GM12878 (cell line): Measurements from ENCODE around the gene CEP135. TPM values are rescaled to one million over a fixed set of nuclear protein-coding genes. Genes with fewer than 3 reads are reported as not detected.

Experiments used
- ATAC-seq: fragments of 200-7000 bp; cut with Tn5 transposase; 3 replicates; pipeline ENCODE4 v1.9.1; 2020; ENCODE audit warnings: mild to moderate bottlenecking, moderate library complexity
- BruUV-seq: library from RNA; stranded (reverse); fragments of 400-500 nt; replicated peaks from 2 replicates; lab custom pipeline; 2021; lab: Mats Ljungman, UMichigan
- CTCF ChIA-PET: fragments of 300-600 bp; sonication (Branson Sonifier 250); formaldehyde crosslinking; extraction: SDS; loops from one replicate; lab custom pipeline; 2021; ENCODE audit warnings: inconsistent platforms; lab: Yijun Ruan, JAX
- POLR2A ChIA-PET: fragments of 350-600 bp; formaldehyde crosslinking; extraction: SDS; loops from one replicate; lab custom pipeline; 2021; ENCODE audit warnings: inconsistent platforms; lab: Charles Lee
- RAD21 ChIA-PET: fragments of 300-600 bp; sonication (Branson Sonifier 250); formaldehyde crosslinking; loops from one replicate; lab custom pipeline; 2023; ENCODE audit warnings: antibody characterized with exemption; ENCODE audit not compliant: unreplicated experiment; lab: Charles Lee
- SMC1A ChIA-PET: fragments of 300-600 bp; sonication (Branson Sonifier 250); formaldehyde crosslinking; loops from one replicate; lab custom pipeline; 2023; ENCODE audit not compliant: unreplicated experiment, uncharacterized antibody; lab: Charles Lee
- DNase-seq: peaks from one replicate; pipeline ENCODE4 v3.0.0-alpha.2; 2011; ENCODE audit warnings: low read depth, low spot score
- FAIRE-seq: peaks from 3 replicates; lab custom pipeline; 2011; peaks lifted over from hg19 to GRCh38; lab: Jason Lieb, UNC
- H2AFZ ChIP-seq: 2 replicates; pipeline ENCODE4 v1.6.0; 2011; ENCODE audit warnings: low read depth, low read length, control low read depth; ENCODE audit not compliant: control insufficient read depth
- H3K27ac ChIP-seq: 2 replicates; pipeline ENCODE4 v1.5.1; 2011; ENCODE audit warnings: control low read depth; ENCODE audit not compliant: control insufficient read depth, insufficient read depth
- H3K27me3 ChIP-seq, 2 experiments: replicated peaks in 1 of 2; 2 replicates each; pipeline versions ENCODE4 v1.6.0 to v1.6.1; 2011; ENCODE audit warnings: low read length in 1 of 2; ENCODE audit not compliant: control insufficient read depth in 2 of 2, insufficient read depth in 2 of 2
- H3K36me3 ChIP-seq, 2 experiments: 2 replicates each; pipeline ENCODE4 v1.5.1; 2011; ENCODE audit warnings: low read length in 1 of 2; ENCODE audit not compliant: control insufficient read depth in 2 of 2, insufficient read depth in 2 of 2
- H3K4me1 ChIP-seq: 2 replicates; pipeline ENCODE4 v1.6.1; 2011; ENCODE audit warnings: mild to moderate bottlenecking, low read length, moderate library complexity, mixed read lengths; ENCODE audit not compliant: control insufficient read depth, insufficient read depth
- H3K4me2 ChIP-seq: 2 replicates; pipeline ENCODE4 v1.6.0; 2011; ENCODE audit warnings: control low read depth; ENCODE audit not compliant: control insufficient read depth, insufficient read depth
- H3K4me3 ChIP-seq: fragments of 200-600 bp; sonication (generic); 2 replicates; pipeline ENCODE4 v1.5.1; 2016
- H3K79me2 ChIP-seq: 2 replicates; pipeline ENCODE4 v1.6.0; 2011; ENCODE audit warnings: low read length; ENCODE audit not compliant: control insufficient read depth, insufficient read depth
- H3K9ac ChIP-seq: 2 replicates; pipeline ENCODE4 v1.8.0; 2011; ENCODE audit warnings: low read length, control low read depth, mixed read lengths; ENCODE audit not compliant: control insufficient read depth, insufficient read depth
- H3K9me3 ChIP-seq: replicated peaks from 3 replicates; pipeline ENCODE4 v1.5.1; 2011; ENCODE audit warnings: mild to moderate bottlenecking, low read length; ENCODE audit not compliant: control insufficient read depth, insufficient read depth
- H4K20me1 ChIP-seq: 2 replicates; pipeline ENCODE4 v1.6.0; 2011; ENCODE audit not compliant: control insufficient read depth, insufficient read depth
- WGBS: methylation state at CpG from one replicate; pipeline ENCODE4 v1.1.6; 2016; ENCODE audit warnings: low lambda C conversion rate; ENCODE audit not compliant: insufficient replicate concordance, insufficient coverage; ENCODE audit errors: missing lambda C conversion rate; 5-methylcytosine and 5-hydroxymethylcytosine counted together
- in situ Hi-C: fragments of 300-500 bp; cut with MboI; formaldehyde crosslinking; loops from 9 replicates; pipeline ENCODE4 v1.14.3; 2018; ENCODE audit warnings: mixed read lengths
- intact Hi-C: fragments of 100-400 bp; cut with micrococcal nuclease; formaldehyde crosslinking; loops from one replicate; pipeline ENCODE4 v1.14.2; 2022; ENCODE audit not compliant: unreplicated experiment
- polyA plus RNA-seq, 11 experiments: library from polyadenylated mRNA; depleted of rRNA in 4 of 11; unstranded in 6 of 11; stranded (reverse) in 5 of 11; fragments of >200 nt; fragmentation: Nextera tagmentation in 4 of 11; fragmentation: Illumina TruSeq in 1 of 11; extraction: Ambion mirVana in 4 of 11; extraction: Trizol in 1 of 11; gene quantifications; 1 replicate in 1 of 11; 2 replicates in 10 of 11; pipeline versions ENCODE4 v1.2.1 to v1.2.3, GENCODE V29; 2011 to 2016; ENCODE audit warnings: inconsistent platforms in 2 of 11, missing spikeins in 2 of 11, low read depth in 1 of 11
- total RNA-seq, 4 experiments: library from RNA; depleted of rRNA in 3 of 4; stranded (reverse); fragments of >200 nt in 3 of 4; fragmentation: Illumina TruSeq in 1 of 4; extraction: Trizol in 1 of 4; gene quantifications; 2 replicates each; pipeline versions ENCODE4 v1.2.1 to v1.2.3, GENCODE V29; 2013 to 2021
- TF ChIP-seq, protein P1 (sequence below): fragments of 450-650 bp; IDR thresholded peaks from 2 replicates; pipeline ENCODE4 v1.6.1; 2016; ENCODE audit warnings: mild to moderate bottlenecking, moderate library complexity, borderline replicate concordance
- TF ChIP-seq, protein P2 (sequence below): fragments of 450-650 bp; IDR thresholded peaks from 2 replicates; pipeline ENCODE4 v1.6.1; 2016; ENCODE audit warnings: mild to moderate bottlenecking
- TF ChIP-seq, protein P3 (sequence below): IDR thresholded peaks from 2 replicates; pipeline ENCODE4 v1.6.1; 2011; ENCODE audit warnings: borderline replicate concordance, low read depth, mild to moderate bottlenecking, moderate library complexity, low read length; ENCODE audit not compliant: insufficient read depth, poor library complexity, severe bottlenecking

Gene CEP135
- total and polyA plus RNA-seq, 10 of the 15 experiments (the other 5 are each of a cell fraction or from before 2014, with no cell fraction given): 2.9 to 13.6 (median 10.1) TPM

DNA sequence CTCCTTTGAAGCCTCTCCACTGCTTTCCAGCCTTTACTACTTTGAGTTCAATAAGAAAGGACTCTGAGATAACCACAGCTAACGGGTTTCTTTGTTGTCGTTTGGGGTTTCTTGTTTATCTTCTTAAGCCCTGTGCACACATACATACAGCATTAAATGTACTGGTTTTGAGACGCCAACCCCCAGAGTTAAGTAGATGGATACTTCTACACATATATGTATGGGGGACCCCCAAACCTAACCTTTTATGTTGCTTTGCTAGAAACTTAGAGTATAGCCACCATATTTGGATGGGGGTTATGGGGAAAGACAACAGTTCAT is 697 bp downstream of the CEP135 start (continued):
- TF ChIP-seq, protein P1, sequence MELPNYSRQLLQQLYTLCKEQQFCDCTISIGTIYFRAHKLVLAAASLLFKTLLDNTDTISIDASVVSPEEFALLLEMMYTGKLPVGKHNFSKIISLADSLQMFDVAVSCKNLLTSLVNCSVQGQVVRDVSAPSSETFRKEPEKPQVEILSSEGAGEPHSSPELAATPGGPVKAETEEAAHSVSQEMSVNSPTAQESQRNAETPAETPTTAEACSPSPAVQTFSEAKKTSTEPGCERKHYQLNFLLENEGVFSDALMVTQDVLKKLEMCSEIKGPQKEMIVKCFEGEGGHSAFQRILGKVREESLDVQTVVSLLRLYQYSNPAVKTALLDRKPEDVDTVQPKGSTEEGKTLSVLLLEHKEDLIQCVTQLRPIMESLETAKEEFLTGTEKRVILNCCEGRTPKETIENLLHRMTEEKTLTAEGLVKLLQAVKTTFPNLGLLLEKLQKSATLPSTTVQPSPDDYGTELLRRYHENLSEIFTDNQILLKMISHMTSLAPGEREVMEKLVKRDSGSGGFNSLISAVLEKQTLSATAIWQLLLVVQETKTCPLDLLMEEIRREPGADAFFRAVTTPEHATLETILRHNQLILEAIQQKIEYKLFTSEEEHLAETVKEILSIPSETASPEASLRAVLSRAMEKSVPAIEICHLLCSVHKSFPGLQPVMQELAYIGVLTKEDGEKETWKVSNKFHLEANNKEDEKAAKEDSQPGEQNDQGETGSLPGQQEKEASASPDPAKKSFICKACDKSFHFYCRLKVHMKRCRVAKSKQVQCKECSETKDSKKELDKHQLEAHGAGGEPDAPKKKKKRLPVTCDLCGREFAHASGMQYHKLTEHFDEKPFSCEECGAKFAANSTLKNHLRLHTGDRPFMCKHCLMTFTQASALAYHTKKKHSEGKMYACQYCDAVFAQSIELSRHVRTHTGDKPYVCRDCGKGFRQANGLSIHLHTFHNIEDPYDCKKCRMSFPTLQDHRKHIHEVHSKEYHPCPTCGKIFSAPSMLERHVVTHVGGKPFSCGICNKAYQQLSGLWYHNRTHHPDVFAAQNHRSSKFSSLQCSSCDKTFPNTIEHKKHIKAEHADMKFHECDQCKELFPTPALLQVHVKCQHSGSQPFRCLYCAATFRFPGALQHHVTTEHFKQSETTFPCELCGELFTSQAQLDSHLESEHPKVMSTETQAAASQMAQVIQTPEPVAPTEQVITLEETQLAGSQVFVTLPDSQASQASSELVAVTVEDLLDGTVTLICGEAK: no peak

DNA sequence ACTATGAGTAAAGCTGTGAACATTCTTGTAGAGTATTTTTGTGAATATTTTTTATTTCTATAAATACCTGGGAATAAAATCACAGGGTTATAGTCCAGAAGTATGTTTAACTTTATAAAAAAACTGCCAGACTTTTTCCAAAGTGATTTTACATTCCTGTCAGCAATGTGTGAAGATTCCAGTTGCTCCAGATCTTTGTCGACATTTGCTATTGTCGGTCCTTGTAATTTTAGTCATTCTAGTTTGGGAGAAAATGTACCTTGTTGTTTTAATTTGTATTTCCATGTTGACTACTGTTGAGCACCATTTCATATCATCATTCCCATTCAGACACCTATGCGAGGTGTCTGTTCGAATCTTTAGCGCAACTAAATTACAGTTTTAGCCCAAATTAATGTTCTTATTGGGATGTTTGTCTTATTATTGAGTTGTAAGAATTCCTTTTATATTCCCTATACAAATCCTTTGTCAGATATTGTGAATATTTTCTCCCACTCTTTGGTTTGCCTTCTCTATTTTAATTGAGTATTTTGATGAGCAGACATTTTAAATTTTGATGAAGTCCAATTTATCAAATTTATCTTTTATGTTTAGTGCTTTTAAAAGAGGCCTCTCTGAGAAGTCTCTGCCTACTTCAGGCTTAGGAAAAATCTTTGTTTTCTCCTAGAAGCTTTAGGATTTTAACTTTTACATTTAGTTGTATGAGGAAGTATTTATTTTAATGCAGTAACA is 2.6 kb downstream of the CEP135 start:
- FAIRE-seq (no peak), DNase-seq (no peak), ATAC-seq (no peak)
- in situ Hi-C loops: no loop called here
- Histone ChIP-seq H4K20me1 (no peaks in the 10 kb centered on the region), H3K79me2 (peaks cover 29% of the 10 kb centered on the region), H3K27ac (no peak overlapping the region; the same call in 1 of the 2 replicates), H2AFZ (no peak overlapping the region; the same call in 1 of the 2 replicates), H3K36me3 (peaks cover 0 to 14% of the 10 kb centered on the region in 2 experiments), H3K4me1 (no peaks in the 10 kb centered on the region), H3K27me3 (no peaks in the 10 kb centered on the region), H3K9me3 (no peaks in the 10 kb centered on the region), H3K4me2 (0 out of 2 replicates have a peak overlapping the region, but pooled peaks have one; percentile 19), H3K9ac (no peak overlapping the region), H3K4me3 (peak overlapping the region; percentile 18; the same call in 1 of the 2 replicates)
- POLR2A ChIA-PET: interaction anchor here (1.1 to 1.2 kb wide), 2 partner anchors 54 to 58 kb away, joined by 3 read pairs; no protein-coding TSS in a partner anchor
- RAD21 ChIA-PET: interaction anchor here (0.9 to 2.0 kb wide), 4 partner anchors 30 to 42 kb away, joined by 3 to 7 read pairs (median 4); no protein-coding TSS in a partner anchor
- no TSS peak for BruUV-seq
- SMC1A ChIA-PET: interaction anchor here (1.0 to 2.9 kb wide), 3 partner anchors 40 to 100 kb away, joined by 3 to 9 read pairs (median 4); no protein-coding TSS in a partner anchor
- WGBS: over 99% methylated on average over 5 of the region's 5 CpGs
- intact Hi-C loops: no loop called here
- TF ChIP-seq, protein P2, sequence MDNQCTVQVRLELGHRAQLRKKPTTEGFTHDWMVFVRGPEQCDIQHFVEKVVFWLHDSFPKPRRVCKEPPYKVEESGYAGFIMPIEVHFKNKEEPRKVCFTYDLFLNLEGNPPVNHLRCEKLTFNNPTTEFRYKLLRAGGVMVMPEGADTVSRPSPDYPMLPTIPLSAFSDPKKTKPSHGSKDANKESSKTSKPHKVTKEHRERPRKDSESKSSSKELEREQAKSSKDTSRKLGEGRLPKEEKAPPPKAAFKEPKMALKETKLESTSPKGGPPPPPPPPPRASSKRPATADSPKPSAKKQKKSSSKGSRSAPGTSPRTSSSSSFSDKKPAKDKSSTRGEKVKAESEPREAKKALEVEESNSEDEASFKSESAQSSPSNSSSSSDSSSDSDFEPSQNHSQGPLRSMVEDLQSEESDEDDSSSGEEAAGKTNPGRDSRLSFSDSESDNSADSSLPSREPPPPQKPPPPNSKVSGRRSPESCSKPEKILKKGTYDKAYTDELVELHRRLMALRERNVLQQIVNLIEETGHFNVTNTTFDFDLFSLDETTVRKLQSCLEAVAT: peak; percentile 90
- TF ChIP-seq, protein P3, sequence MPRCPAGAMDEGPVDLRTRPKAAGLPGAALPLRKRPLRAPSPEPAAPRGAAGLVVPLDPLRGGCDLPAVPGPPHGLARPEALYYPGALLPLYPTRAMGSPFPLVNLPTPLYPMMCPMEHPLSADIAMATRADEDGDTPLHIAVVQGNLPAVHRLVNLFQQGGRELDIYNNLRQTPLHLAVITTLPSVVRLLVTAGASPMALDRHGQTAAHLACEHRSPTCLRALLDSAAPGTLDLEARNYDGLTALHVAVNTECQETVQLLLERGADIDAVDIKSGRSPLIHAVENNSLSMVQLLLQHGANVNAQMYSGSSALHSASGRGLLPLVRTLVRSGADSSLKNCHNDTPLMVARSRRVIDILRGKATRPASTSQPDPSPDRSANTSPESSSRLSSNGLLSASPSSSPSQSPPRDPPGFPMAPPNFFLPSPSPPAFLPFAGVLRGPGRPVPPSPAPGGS: no peak
- CTCF ChIA-PET: interaction anchor here (0.9 to 1.1 kb wide), 4 partner anchors 26 to 232 kb away, joined by 3 read pairs; no protein-coding TSS in a partner anchor
